HG03108 (cell line): ENCODE results near the gene NCOA5.

Source experiments
- ATAC-seq: cut with Tn5 transposase; IDR thresholded peaks from one replicate; pipeline ENCODE4 v1.9.1; 2021; ENCODE audit warnings: moderate library complexity; ENCODE audit not compliant: unreplicated experiment

The NCOA5 gene

GRCh38 chr20:46020555-46020954 is 69.2 kb downstream of the NCOA5 start:
- ATAC-seq = no peak

- no peak for ATAC-seq
Observed at GRCh38 chr20:46018611-46019010, 71.2 kb downstream of the NCOA5 start.

GRCh38 chr20:46018112-46018511 is 71.7 kb downstream of the NCOA5 start:
- no peak for ATAC-seq

- no peak for ATAC-seq
Observed at GRCh38 chr20:46017272-46017671, 72.5 kb downstream of the NCOA5 start.

- no peak for ATAC-seq
Observed at GRCh38 chr20:46014517-46015396, 75.0 kb downstream of the NCOA5 start.

GRCh38 chr20:46013829-46014516 is 75.8 kb downstream of the NCOA5 start:
- ATAC-seq = peak; percentile 71

- no peak for ATAC-seq
Observed at GRCh38 chr20:46013322-46013828, 76.4 kb downstream of the NCOA5 start.

- ATAC-seq = no peak
Observed at GRCh38 chr20:46012921-46013320, 76.8 kb downstream of the NCOA5 start.

- no peak for ATAC-seq
Observed at GRCh38 chr20:46011631-46012482, 77.9 kb downstream of the NCOA5 start.
